HCT116 (cell line): ENCODE results near the gene BBS2. TPM values are rescaled to one million over a fixed set of nuclear protein-coding genes. Genes with fewer than 3 reads are reported as not detected.

Experiments used
- ATAC-seq: fragments of 200-7000 bp; cut with Tn5 transposase; 2 replicates; pipeline ENCODE4 v1.9.1; 2020; ENCODE audit warnings: mild to moderate bottlenecking, moderate library complexity
- BruUV-seq: library from RNA; stranded (reverse); fragments of 400-500 nt; replicated peaks from 2 replicates; lab custom pipeline; 2021; lab: Mats Ljungman, UMichigan
- CTCF ChIA-PET: fragments of 300-600 bp; sonication (Branson Sonifier 250); formaldehyde crosslinking; loops from one replicate; lab custom pipeline; 2021; ENCODE audit warnings: antibody characterized with exemption; lab: Charles Lee
- POLR2A ChIA-PET: fragments of 300-600, 350-600 bp; sonication (Branson Sonifier 250); formaldehyde crosslinking; loops from one replicate; lab custom pipeline; 2021; ENCODE audit warnings: antibody characterized with exemption; lab: Charles Lee
- RAD21 ChIA-PET, 2 experiments: fragments of 300-600 bp; sonication (Branson Sonifier 250); formaldehyde crosslinking; loops; one replicate each; lab custom pipeline; 2023; ENCODE audit warnings: low total read pairs in 2 of 2; ENCODE audit not compliant: uncharacterized antibody in 2 of 2, unreplicated experiment in 2 of 2, low non-redundant PET in 1 of 2; lab: Charles Lee
- DNase-seq: peaks from one replicate; pipeline ENCODE4 v3.0.0-alpha.2; 2010; ENCODE audit warnings: low read depth, low spot score
- H2AFZ ChIP-seq: fragments of 200-600 bp; shearing (Covaris generic), sonication (generic); 2 replicates; pipeline ENCODE4 v1.6.1; 2017; ENCODE audit warnings: low read depth, mixed run types, mixed read lengths, antibody characterized with exemption, low read length; ENCODE audit not compliant: poor library complexity, severe bottlenecking
- H3K27ac ChIP-seq: 2 replicates; pipeline ENCODE4 v1.5.1; 2012; ENCODE audit warnings: low read depth, low read length
- H3K27me3 ChIP-seq: fragments of 200-600 bp; sonication (generic); 2 replicates; pipeline ENCODE4 v1.6.1; 2016; ENCODE audit warnings: mixed run types, low read length, mixed read lengths; ENCODE audit not compliant: insufficient read depth
- H3K36me3 ChIP-seq, 2 experiments: fragments of 200-500 bp in 1 of 2; fragments of 200-600 bp in 1 of 2; sonication (Bioruptor generic) in 1 of 2; sonication (generic) in 1 of 2; 2 replicates each; pipeline versions ENCODE4 v1.5.1 to v1.6.1; 2014 to 2016; ENCODE audit warnings: low read length in 2 of 2, inconsistent platforms in 1 of 2, mixed read lengths in 1 of 2, mixed run types in 1 of 2; ENCODE audit not compliant: insufficient read depth in 2 of 2, control insufficient read depth in 1 of 2
- H3K4me1 ChIP-seq, 2 experiments: fragments of 200-600 bp in 1 of 2; sonication (generic) in 1 of 2; 2 replicates each; pipeline versions ENCODE4 v1.5.1 to v1.6.1; 2012 to 2017; ENCODE audit warnings: low read length in 2 of 2, inconsistent platforms in 1 of 2, mild to moderate bottlenecking in 1 of 2, mixed read lengths in 1 of 2, mixed run types in 1 of 2, moderate library complexity in 1 of 2; ENCODE audit not compliant: insufficient read depth in 2 of 2, control insufficient read depth in 1 of 2
- H3K4me2 ChIP-seq: fragments of 200-600 bp; sonication (generic); 2 replicates; pipeline ENCODE4 v1.6.1; 2017; ENCODE audit warnings: mixed run types, low read length, mixed read lengths
- H3K4me3 ChIP-seq, 2 experiments: fragments of 200-600 bp in 1 of 2; sonication (generic) in 1 of 2; replicated peaks in 1 of 2; 2 replicates each; pipeline ENCODE4 v1.5.1; 2011 to 2016; ENCODE audit warnings: low read length in 2 of 2, control low read depth in 1 of 2, low read depth in 1 of 2, mild to moderate bottlenecking in 1 of 2, mixed read lengths in 1 of 2, mixed run types in 1 of 2
- H3K79me2 ChIP-seq: fragments of 200-600 bp; sonication (generic); 2 replicates; pipeline ENCODE4 v1.6.1; 2017; ENCODE audit warnings: mild to moderate bottlenecking, mixed run types, low read length, moderate library complexity, mixed read lengths; ENCODE audit not compliant: insufficient read depth
- H3K9ac ChIP-seq: fragments of 200-600 bp; sonication (generic); 2 replicates; pipeline ENCODE4 v1.6.1; 2016; ENCODE audit warnings: low read length, mixed read lengths
- H3K9me2 ChIP-seq: fragments of 200-600 bp; sonication (generic), shearing (Covaris generic); 2 replicates; pipeline ENCODE4 v1.6.1; 2017; ENCODE audit warnings: mixed run types, mild to moderate bottlenecking, moderate library complexity; ENCODE audit not compliant: insufficient read depth
- H3K9me3 ChIP-seq, 2 experiments: fragments of 200-500 bp in 1 of 2; fragments of 200-600 bp in 1 of 2; sonication (Bioruptor generic) in 1 of 2; sonication (generic) in 1 of 2; 2 replicates each; pipeline ENCODE4 v1.6.1; 2014 to 2017; ENCODE audit warnings: low read length in 2 of 2, mixed read lengths in 2 of 2, inconsistent platforms in 1 of 2, low read depth in 1 of 2, mild to moderate bottlenecking in 1 of 2, mixed run types in 1 of 2, moderate library complexity in 1 of 2; ENCODE audit not compliant: control insufficient read depth in 1 of 2, insufficient read depth in 1 of 2
- H4K20me1 ChIP-seq: fragments of 200-600 bp; sonication (generic), shearing (Covaris generic); 2 replicates; pipeline ENCODE4 v1.6.1; 2017; ENCODE audit warnings: mixed run types, mild to moderate bottlenecking, moderate library complexity; ENCODE audit not compliant: insufficient read depth
- CBX3 ChIP-seq: IDR thresholded peaks from 2 replicates; pipeline ENCODE4 v1.6.1; 2012; ENCODE audit warnings: low read depth
- CEBPB ChIP-seq: IDR thresholded peaks from 2 replicates; pipeline ENCODE4 v1.6.1; 2012; ENCODE audit warnings: low read depth
- CTCF ChIP-seq, 3 experiments: fragments of 200-600 bp in 1 of 3; sonication (generic) in 1 of 3; IDR thresholded peaks in 2 of 3; conservative IDR thresholded peaks in 1 of 3; 2 replicates each; pipeline ENCODE4 v1.5.1; 2012 to 2017; ENCODE audit warnings: low read depth in 2 of 3, low read length in 2 of 3, antibody characterized with exemption in 1 of 3, borderline replicate concordance in 1 of 3, control low read depth in 1 of 3, mild to moderate bottlenecking in 1 of 3, mixed read lengths in 1 of 3, mixed run types in 1 of 3, moderate library complexity in 1 of 3; ENCODE audit not compliant: insufficient read depth in 1 of 3
- EGR1 ChIP-seq: IDR thresholded peaks from 2 replicates; pipeline ENCODE4 v1.6.1; 2012; ENCODE audit warnings: low read depth
- ELF1 ChIP-seq: IDR thresholded peaks from 2 replicates; pipeline ENCODE4 v1.6.1; 2012; ENCODE audit warnings: low read depth, borderline replicate concordance
- EZH2phosphoT487 ChIP-seq: fragments of 200-600 bp; IDR thresholded peaks from 2 replicates; pipeline ENCODE4 v1.6.1; 2018; ENCODE audit warnings: antibody characterized with exemption, borderline replicate concordance
- FOSL1 ChIP-seq: IDR thresholded peaks from 2 replicates; pipeline ENCODE4 v1.6.1; 2012; ENCODE audit warnings: low read depth
- JUND ChIP-seq: IDR thresholded peaks from 2 replicates; pipeline ENCODE4 v1.6.1; 2012
- MAX ChIP-seq: IDR thresholded peaks from 2 replicates; pipeline ENCODE4 v1.6.1; 2012
- POLR2AphosphoS5 ChIP-seq: IDR thresholded peaks from 2 replicates; pipeline ENCODE4 v1.6.1; 2011; ENCODE audit warnings: mild to moderate bottlenecking, low read depth, low read length, moderate library complexity
- RAD21 ChIP-seq: IDR thresholded peaks from 2 replicates; pipeline ENCODE4 v1.6.1; 2012; ENCODE audit warnings: low read depth, mild to moderate bottlenecking
- REST ChIP-seq: IDR thresholded peaks from 2 replicates; pipeline ENCODE4 v1.6.1; 2012; ENCODE audit warnings: low read depth
- SIN3A ChIP-seq: IDR thresholded peaks from 2 replicates; pipeline ENCODE4 v1.6.1; 2012; ENCODE audit warnings: low read depth
- SRF ChIP-seq: IDR thresholded peaks from 2 replicates; pipeline ENCODE4 v1.6.1; 2012; ENCODE audit warnings: low read depth
- TCF7L2 ChIP-seq: IDR thresholded peaks from 2 replicates; pipeline ENCODE4 v1.7.0; 2011; ENCODE audit warnings: borderline replicate concordance, inconsistent platforms; ENCODE audit not compliant: insufficient read depth, insufficient read length; ENCODE audit errors: extremely low read depth
- YY1 ChIP-seq: IDR thresholded peaks from 2 replicates; pipeline ENCODE4 v1.6.1; 2011; ENCODE audit warnings: low read length, low read depth, moderate library complexity, mild to moderate bottlenecking; ENCODE audit not compliant: insufficient replicate concordance; ENCODE audit errors: extremely low read depth
- ZBTB33 ChIP-seq: IDR thresholded peaks from 2 replicates; pipeline ENCODE4 v1.6.1; 2011; ENCODE audit warnings: mild to moderate bottlenecking, low read length, moderate library complexity; ENCODE audit not compliant: insufficient replicate concordance; ENCODE audit errors: extremely low read depth
- ZFX ChIP-seq: fragments of 450-650 bp; IDR thresholded peaks from 2 replicates; pipeline ENCODE4 v1.6.1; 2017
- ZNF274 ChIP-seq: fragments of 200-500 bp; sonication (Bioruptor generic); IDR thresholded peaks from 2 replicates; pipeline ENCODE4 v1.6.1; 2014; ENCODE audit warnings: mild to moderate bottlenecking, low read depth, low read length, inconsistent platforms
- intact Hi-C: fragments of 100-400 bp; cut with micrococcal nuclease; formaldehyde crosslinking; loops from 2 replicates; pipeline ENCODE4 v1.10.0; 2022
- total RNA-seq: library from RNA; stranded (reverse); gene quantifications from one replicate; pipeline ENCODE4 v1.2.1, GENCODE V29; 2021; ENCODE audit not compliant: unreplicated experiment

BBS2 gene
- total RNA-seq, 1 experiment from 2014 or later: 26.7 TPM

DNA sequence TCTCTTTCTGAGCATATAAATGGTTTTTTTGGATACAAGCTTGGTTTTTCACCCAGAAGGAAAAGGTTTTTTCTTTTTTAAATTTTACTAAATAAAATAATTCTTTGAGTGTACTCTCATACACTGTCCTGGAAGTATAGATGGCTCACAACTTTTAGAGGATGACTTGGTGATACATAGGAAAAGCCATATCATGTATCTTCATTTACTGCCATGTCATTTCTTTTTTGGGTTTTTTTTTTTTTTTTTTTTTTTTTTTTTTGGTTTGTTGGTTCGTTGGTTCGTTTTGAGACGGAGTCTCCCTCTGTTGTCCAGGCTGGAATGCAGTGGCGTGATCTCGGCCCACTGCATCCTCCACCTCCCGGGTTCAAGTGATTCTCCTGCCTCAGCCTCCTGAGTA is 56.7 kb downstream of the BBS2 start:
- H3K27ac ChIP-seq: no peak overlapping the region
- DNase-seq (no peak), ATAC-seq (no peak)
- CTCF ChIA-PET: no interaction called here
- peaks cover 46 to 56% of the 10 kb centered on the region in 2 experiments for H3K36me3 ChIP-seq
- RAD21 ChIA-PET: no interaction called here
- no peak overlapping the region for H2AFZ ChIP-seq
- no peak overlapping the region for H3K4me3 ChIP-seq
- no peaks in the 10 kb centered on the region for H3K9me2 ChIP-seq
- no TSS peak for BruUV-seq
- no peak for TF ChIP-seq CBX3
- no peak for TF ChIP-seq SRF
- TF ChIP-seq EGR1: no peak
- no peak for TF ChIP-seq EZH2phosphoT487
- no peak for TF ChIP-seq MAX
- no peak for TF ChIP-seq ELF1
- TF ChIP-seq CEBPB: no peak
- TF ChIP-seq FOSL1: no peak
- no peak for TF ChIP-seq JUND
- no peak for TF ChIP-seq ZNF274
- TF ChIP-seq ZBTB33: no peak
- no peak for TF ChIP-seq YY1
- no peak for TF ChIP-seq REST
- no peak for TF ChIP-seq RAD21
- no peak for TF ChIP-seq CTCF (IDR thresholded peaks at IDR 0.05 in 2 of 3, conservative IDR thresholded peaks at IDR 0.05 in 1 of 3; ENCODE audit: borderline replicate concordance in 1 of 3, insufficient read depth in 1 of 3, low read depth in 2 of 3, low read length in 2 of 3)
- no peak for TF ChIP-seq TCF7L2
- TF ChIP-seq ZFX: no peak
- no peak for TF ChIP-seq SIN3A
- TF ChIP-seq POLR2AphosphoS5: no peak
- H3K4me1 ChIP-seq: no peaks in the 10 kb centered on the region
- no peak overlapping the region for H3K9ac ChIP-seq
- intact Hi-C loops: no loop called here
- no peak overlapping the region for H3K4me2 ChIP-seq
- H3K9me3 ChIP-seq: no peaks in the 10 kb centered on the region
- no peaks in the 10 kb centered on the region for H4K20me1 ChIP-seq
- H3K27me3 ChIP-seq: no peaks in the 10 kb centered on the region
- POLR2A ChIA-PET: interaction anchor here (0.7 kb wide), 1 partner anchor 78 kb away, joined by 3 read pairs; no protein-coding TSS in a partner anchor
- no peaks in the 10 kb centered on the region for H3K79me2 ChIP-seq
